Activated naive CD8-positive, alpha-beta T cell treated with anti-CD3 and anti-CD28 coated beads, Interleukin-2, amount 10 ng/mL, durations not matched to agents 7 days and 5 days (primary cell): ENCODE results near the gene MTA1. TPM values are rescaled to one million over a fixed set of nuclear protein-coding genes. Genes with fewer than 3 reads are reported as not detected.

Experiments used
- ATAC-seq: fragments of 150-1000 bp; cut with Tn5 transposase; one replicate; pipeline ENCODE4 v1.10.0; 2021; ENCODE audit warnings: low read depth, moderate library complexity
- POLR2A ChIA-PET: fragments of 350-600 bp; sonication (Branson Sonifier 250); formaldehyde crosslinking; loops from one replicate; lab custom pipeline; 2021; ENCODE audit warnings: antibody characterized with exemption; lab: Charles Lee
- DNase-seq: peaks from one replicate; pipeline ENCODE4 v3.0.0; 2021
- H3K27ac Mint-ChIP-seq: one replicate; pipeline ENCODE4 v1.8.0; 2022; ENCODE audit warnings: mild to moderate bottlenecking, mixed read lengths
- H3K27me3 Mint-ChIP-seq: one replicate; pipeline ENCODE4 v1.8.0; 2022; ENCODE audit warnings: mild to moderate bottlenecking, moderate library complexity, mixed read lengths
- H3K36me3 Mint-ChIP-seq: one replicate; pipeline ENCODE4 v1.8.0; 2021; ENCODE audit warnings: mild to moderate bottlenecking, mixed read lengths
- H3K4me1 Mint-ChIP-seq: one replicate; pipeline ENCODE4 v1.8.0; 2021; ENCODE audit warnings: mixed read lengths
- H3K4me3 Mint-ChIP-seq: one replicate; pipeline ENCODE4 v1.8.0; 2022; ENCODE audit warnings: mild to moderate bottlenecking, moderate library complexity, mixed read lengths
- H3K9me3 Mint-ChIP-seq: one replicate; pipeline ENCODE4 v1.8.0; 2021; ENCODE audit warnings: mixed read lengths
- total RNA-seq, 2 experiments: library from RNA; stranded (reverse); gene quantifications; one replicate each; pipeline ENCODE4 v1.2.3, GENCODE V29; 2021

The MTA1 gene
- total RNA-seq, 2 experiments from 2014 or later = 120 to 132 TPM

GRCh38 chr14:105453847-105454246 lies 34.2 kb downstream of the MTA1 start:
- Mint-ChIP-seq H3K27me3 (no peaks in the 10 kb centered on the region), H3K4me1 (no peaks in the 10 kb centered on the region), H3K36me3 (peaks cover 4% of the 10 kb centered on the region), H3K4me3 (no peak overlapping the region), H3K9me3 (no peaks in the 10 kb centered on the region), H3K27ac (no peak overlapping the region)
- ATAC-seq = no peak
- POLR2A ChIA-PET = interaction anchor here (1.7 kb wide), 1 partner anchor 36 kb away, joined by 4 read pairs; no protein-coding TSS in a partner anchor
- no peak for DNase-seq

- ATAC-seq (no peak), DNase-seq (no peak)
- H3K27ac Mint-ChIP-seq = no peak overlapping the region
- H3K27me3 Mint-ChIP-seq = no peaks in the 10 kb centered on the region
- peaks cover 4% of the 10 kb centered on the region for H3K36me3 Mint-ChIP-seq
- H3K4me1 Mint-ChIP-seq = no peaks in the 10 kb centered on the region
- H3K4me3 Mint-ChIP-seq = no peak overlapping the region
- H3K9me3 Mint-ChIP-seq = no peaks in the 10 kb centered on the region
- POLR2A ChIA-PET = no interaction called here
Observed at GRCh38 chr14:105455086-105455640, 35.5 kb downstream of the MTA1 start.

DNA sequence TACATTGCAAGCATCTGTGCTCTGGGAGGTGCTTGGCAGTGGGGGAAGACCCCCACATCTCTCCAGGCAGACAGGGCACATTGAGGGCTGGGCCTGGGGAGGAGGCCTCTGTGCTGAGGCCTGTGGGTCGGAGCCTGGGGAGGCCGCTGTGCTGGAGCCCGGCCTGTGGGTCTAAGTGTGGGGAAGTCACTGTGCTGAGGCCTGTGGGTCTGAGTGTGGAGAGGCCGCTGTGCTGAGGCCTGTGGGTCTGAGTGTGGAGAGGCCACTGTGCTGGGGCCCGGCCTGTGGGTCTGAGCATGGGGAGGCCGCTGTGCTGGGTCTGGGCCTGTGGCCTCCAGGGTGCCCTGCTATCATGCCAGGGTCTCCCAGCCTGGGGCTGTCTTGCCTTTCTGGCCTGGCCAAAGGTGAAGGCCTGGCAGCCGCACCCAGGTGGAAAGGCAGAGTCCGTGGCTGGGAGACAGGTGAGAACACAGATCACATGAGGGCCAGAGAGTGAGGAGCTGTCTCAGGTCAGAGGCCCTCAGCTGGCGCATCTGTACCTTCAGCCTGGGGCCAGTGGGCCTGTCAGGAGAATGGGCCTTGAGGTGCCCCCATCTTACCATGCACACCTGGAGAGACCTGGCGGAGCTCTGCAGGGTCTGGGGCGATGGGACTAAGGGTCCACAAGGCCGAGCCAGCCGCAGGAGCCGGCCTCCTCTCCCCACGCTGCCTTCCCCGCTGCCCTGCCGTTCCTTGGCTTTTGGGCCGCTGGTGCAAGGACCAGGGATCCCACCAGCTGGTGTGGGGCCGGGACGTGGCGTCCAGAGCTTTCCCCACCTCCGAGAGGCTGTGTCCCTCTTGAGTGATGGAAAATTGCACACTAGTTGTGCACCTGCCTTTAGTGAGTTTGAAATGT lies 36.4 kb downstream of the MTA1 start:
- POLR2A ChIA-PET = no interaction called here
- Mint-ChIP-seq H3K27me3 (no peaks in the 10 kb centered on the region), H3K4me1 (no peaks in the 10 kb centered on the region), H3K9me3 (no peaks in the 10 kb centered on the region), H3K4me3 (no peak overlapping the region), H3K36me3 (peaks cover 4% of the 10 kb centered on the region), H3K27ac (no peak overlapping the region)
- ATAC-seq (no peak), DNase-seq (no peak)

DNA sequence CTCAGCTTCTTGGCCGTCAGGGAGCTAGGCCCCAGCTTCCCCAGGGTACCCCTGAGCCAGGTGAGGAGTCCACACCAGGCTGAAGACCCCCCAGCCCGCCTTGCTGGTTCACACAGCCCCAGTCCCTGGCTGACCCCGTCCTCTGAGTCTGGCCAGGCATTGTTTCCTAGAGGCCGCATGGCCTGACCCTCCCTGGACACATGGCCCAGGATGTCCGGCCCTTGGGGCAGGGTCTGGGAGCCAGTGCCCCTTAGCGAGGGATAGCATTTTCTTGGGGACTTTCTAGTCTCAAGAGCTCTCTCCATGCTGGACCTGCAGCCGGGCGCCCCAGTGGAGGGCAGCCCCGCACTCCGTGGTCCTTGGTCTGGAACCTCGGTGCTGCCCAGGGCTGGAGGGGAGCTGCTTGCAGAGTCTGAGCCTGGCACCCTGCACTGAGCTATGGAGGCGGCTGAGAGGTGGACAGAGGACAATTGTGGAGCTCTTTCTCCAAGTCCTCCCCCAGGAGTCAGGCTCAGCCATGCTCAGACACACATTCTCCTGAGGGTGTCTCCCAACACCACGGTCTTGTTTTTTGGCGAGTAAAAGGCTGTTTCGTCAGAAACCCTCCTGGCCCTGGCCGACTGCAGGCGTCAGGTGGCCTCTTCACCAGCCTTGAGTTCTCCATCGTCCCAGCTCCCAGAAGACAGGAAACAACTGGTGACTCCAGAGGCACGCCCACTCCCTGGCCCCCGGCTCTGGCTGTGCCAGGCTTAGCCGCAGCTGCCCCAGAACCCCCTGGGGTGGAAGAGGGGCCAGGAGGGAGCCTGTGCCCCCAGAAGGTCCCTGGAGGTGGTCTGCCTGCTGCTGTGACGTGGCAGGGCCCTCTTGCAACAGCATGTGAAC lies 37.4 kb downstream of the MTA1 start:
- Mint-ChIP-seq H3K4me3 (no peak overlapping the region), H3K9me3 (no peaks in the 10 kb centered on the region), H3K4me1 (no peaks in the 10 kb centered on the region), H3K27ac (no peak overlapping the region), H3K36me3 (peaks cover 4% of the 10 kb centered on the region), H3K27me3 (no peaks in the 10 kb centered on the region)
- ATAC-seq (no peak), DNase-seq (no peak)
- POLR2A ChIA-PET = interaction anchor here (1.2 kb wide), 1 partner anchor 24 kb away, joined by 3 read pairs; no protein-coding TSS in a partner anchor

DNA sequence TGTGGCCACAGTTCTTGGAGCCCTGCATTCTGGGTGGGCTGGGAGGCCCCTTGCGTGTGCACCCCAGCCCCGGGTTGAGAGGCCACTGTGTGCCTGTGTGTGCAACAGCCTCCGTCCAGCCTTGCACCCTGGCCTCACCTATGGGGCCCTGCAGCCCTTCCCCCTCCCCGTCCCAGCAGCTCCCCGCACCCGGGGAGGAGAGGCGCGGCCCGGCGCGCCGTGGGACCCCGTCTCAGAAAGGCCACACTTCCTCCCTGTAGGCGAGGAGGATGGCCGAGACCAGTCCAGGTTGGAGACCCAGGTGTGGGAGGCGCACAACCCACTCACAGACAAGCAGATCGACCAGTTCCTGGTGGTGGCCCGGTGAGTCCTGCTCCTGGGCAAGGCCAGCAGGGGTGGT lies 38.4 kb downstream of the MTA1 start:
- peaks cover 4% of the 10 kb centered on the region for H3K36me3 Mint-ChIP-seq
- H3K4me1 Mint-ChIP-seq = no peaks in the 10 kb centered on the region
- H3K27ac Mint-ChIP-seq = no peak overlapping the region
- no peak overlapping the region for H3K4me3 Mint-ChIP-seq
- DNase-seq (no peak), ATAC-seq (no peak)
- POLR2A ChIA-PET = interaction anchor here (1.2 kb wide), 1 partner anchor 23 kb away, joined by 3 read pairs; no protein-coding TSS in a partner anchor
- no peaks in the 10 kb centered on the region for H3K27me3 Mint-ChIP-seq
- no peaks in the 10 kb centered on the region for H3K9me3 Mint-ChIP-seq

GRCh38 chr14:105458571-105458970 lies 38.9 kb downstream of the MTA1 start:
- ATAC-seq (no peak), DNase-seq (no peak)
- no peaks in the 10 kb centered on the region for H3K9me3 Mint-ChIP-seq
- POLR2A ChIA-PET = no interaction called here
- no peak overlapping the region for H3K27ac Mint-ChIP-seq
- H3K36me3 Mint-ChIP-seq = peaks cover 5% of the 10 kb centered on the region
- H3K4me3 Mint-ChIP-seq = no peak overlapping the region
- no peaks in the 10 kb centered on the region for H3K4me1 Mint-ChIP-seq
- no peaks in the 10 kb centered on the region for H3K27me3 Mint-ChIP-seq

GRCh38 chr14:105460116-105460515 lies 40.5 kb downstream of the MTA1 start:
- Mint-ChIP-seq H3K27me3 (no peaks in the 10 kb centered on the region), H3K4me1 (no peaks in the 10 kb centered on the region), H3K36me3 (peaks cover 5% of the 10 kb centered on the region), H3K27ac (no peak overlapping the region), H3K9me3 (no peaks in the 10 kb centered on the region), H3K4me3 (no peak overlapping the region)
- DNase-seq (no peak), ATAC-seq (no peak)
- POLR2A ChIA-PET = no interaction called here

DNA sequence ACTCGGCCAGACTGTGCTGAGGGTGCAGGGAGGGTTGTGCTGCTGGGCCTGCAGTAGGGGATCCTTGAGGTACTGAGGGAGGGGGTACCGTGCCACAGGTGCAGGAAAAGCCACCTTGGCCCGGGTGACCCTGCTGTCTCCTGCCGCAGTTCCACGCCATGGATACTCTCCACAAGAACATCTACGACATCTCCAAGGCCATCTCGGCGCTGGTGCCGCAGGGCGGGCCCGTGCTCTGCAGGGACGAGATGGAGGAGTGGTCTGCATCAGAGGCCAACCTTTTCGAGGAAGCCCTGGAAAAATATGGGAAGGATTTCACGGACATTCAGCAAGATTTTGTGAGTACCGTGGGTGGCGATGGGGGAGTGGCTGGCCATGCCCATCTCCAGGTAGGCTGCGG lies 41.0 kb downstream of the MTA1 start:
- Mint-ChIP-seq H3K27me3 (no peaks in the 10 kb centered on the region), H3K27ac (no peak overlapping the region), H3K9me3 (no peaks in the 10 kb centered on the region), H3K4me1 (no peaks in the 10 kb centered on the region), H3K36me3 (peaks cover 2% of the 10 kb centered on the region), H3K4me3 (no peak overlapping the region)
- POLR2A ChIA-PET = no interaction called here
- no peak for ATAC-seq
- DNase-seq = no peak

DNA sequence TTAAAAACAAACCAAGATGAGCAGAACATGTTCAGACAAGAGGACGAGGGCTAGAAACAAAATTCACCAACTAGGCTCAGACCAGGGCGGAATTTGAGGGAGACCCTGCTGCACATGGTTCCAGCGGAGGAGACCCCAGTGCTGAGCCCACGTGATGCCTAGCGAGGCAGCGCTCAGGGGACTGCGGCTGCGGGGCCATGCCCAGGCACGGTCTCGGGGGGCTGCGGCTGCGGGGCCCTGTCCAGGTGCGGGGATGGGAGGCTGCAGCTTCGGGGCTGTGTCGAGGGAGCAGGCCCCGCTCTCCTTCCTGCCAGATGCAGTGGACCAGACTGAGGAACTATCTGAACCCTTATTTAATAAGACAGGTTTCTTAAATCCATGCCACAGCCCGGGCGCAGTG lies 42.3 kb downstream of the MTA1 start:
- ATAC-seq (no peak), DNase-seq (no peak)
- no peaks in the 10 kb centered on the region for H3K9me3 Mint-ChIP-seq
- H3K27ac Mint-ChIP-seq = no peak overlapping the region
- H3K27me3 Mint-ChIP-seq = no peaks in the 10 kb centered on the region
- no peak overlapping the region for H3K4me3 Mint-ChIP-seq
- peaks cover 2% of the 10 kb centered on the region for H3K36me3 Mint-ChIP-seq
- no peaks in the 10 kb centered on the region for H3K4me1 Mint-ChIP-seq
- POLR2A ChIA-PET = no interaction called here

GRCh38 chr14:105464501-105464900 lies 44.9 kb downstream of the MTA1 start:
- Mint-ChIP-seq H3K27me3 (no peaks in the 10 kb centered on the region), H3K9me3 (no peaks in the 10 kb centered on the region), H3K4me3 (no peak overlapping the region), H3K36me3 (peaks cover 2% of the 10 kb centered on the region), H3K27ac (no peak overlapping the region), H3K4me1 (no peaks in the 10 kb centered on the region)
- no peak for ATAC-seq
- POLR2A ChIA-PET = no interaction called here
- DNase-seq = no peak

DNA sequence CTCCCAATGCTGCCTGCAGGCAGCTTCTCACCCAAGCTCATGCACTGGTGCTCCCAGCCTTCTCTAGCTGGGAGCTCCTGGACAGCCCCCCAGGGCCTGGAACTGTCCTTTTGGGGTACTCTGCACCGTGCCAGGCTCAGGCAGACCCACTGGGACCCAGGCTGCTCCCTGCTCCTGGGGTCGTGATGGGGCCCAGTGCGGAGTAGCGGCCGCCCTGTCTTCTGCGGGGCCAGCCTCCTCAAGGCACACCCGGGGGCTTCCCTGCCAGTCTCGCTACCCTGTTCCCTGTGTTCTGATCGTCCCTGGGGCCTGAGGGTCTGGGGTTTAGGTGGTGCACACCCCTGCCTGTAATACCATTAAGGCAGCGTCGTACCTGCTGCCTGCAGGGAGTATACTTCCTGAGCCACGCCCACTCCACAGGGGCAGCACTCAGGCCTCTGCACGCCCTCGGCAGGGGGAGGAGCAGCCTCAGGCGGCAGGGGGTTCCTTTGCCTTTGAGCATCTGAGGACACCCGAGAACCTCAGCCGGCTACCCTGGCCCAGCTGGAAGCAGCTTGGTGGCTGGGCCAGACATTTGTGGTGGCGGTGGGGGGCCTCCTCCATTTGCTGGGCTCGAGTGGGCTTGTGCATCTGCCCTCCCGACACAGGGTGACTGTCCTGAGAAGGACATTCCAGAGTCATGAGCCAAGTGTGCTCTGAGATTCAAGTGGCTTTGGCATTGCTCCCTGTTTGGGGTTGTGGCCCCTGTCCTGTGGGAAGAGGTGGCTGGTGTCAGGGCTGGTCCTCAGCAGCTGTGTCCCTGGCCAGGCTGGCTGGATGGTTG lies 45.8 kb downstream of the MTA1 start:
- Mint-ChIP-seq H3K36me3 (peaks cover 2% of the 10 kb centered on the region), H3K27ac (no peak overlapping the region), H3K9me3 (no peaks in the 10 kb centered on the region), H3K4me1 (no peaks in the 10 kb centered on the region), H3K27me3 (no peaks in the 10 kb centered on the region), H3K4me3 (no peak overlapping the region)
- DNase-seq = no peak
- no peak for ATAC-seq
- POLR2A ChIA-PET = no interaction called here

- no peak for DNase-seq
- ATAC-seq = no peak
- no peaks in the 10 kb centered on the region for H3K27me3 Mint-ChIP-seq
- H3K9me3 Mint-ChIP-seq = no peaks in the 10 kb centered on the region
- POLR2A ChIA-PET = interaction anchor here (0.6 kb wide), 1 partner anchor 38 kb away, joined by 4 read pairs; no protein-coding TSS in a partner anchor
- peaks cover 2% of the 10 kb centered on the region for H3K36me3 Mint-ChIP-seq
- no peak overlapping the region for H3K27ac Mint-ChIP-seq
- no peak overlapping the region for H3K4me3 Mint-ChIP-seq
- H3K4me1 Mint-ChIP-seq = no peaks in the 10 kb centered on the region
Observed at GRCh38 chr14:105466531-105467248, 47.1 kb downstream of the MTA1 start.
